Activated T-cell treated with anti-CD3 and anti-CD28 coated beads, Interleukin-2, amount 50 U/mL, for 1 hour (primary cell): ENCODE measurements around the gene DERL2.
"Not testable (repeated sequence)": the region's sequence is repeated elsewhere in the genome, so short reads cannot be mapped to it uniquely, and the experiment has no call there.

ENCODE experiments used
- DNase-seq: peaks from one replicate; pipeline ENCODE4 v3.0.0-alpha.2; 2020

DERL2 gene

GRCh38 chr17:5435781-5436315, 50.1 kb downstream of the DERL2 start:
- DNase-seq, result not testable (repeated sequence)

GRCh38 chr17:5434984-5435383, 51.0 kb downstream of the DERL2 start:
- DNase-seq, result no peak

DNA sequence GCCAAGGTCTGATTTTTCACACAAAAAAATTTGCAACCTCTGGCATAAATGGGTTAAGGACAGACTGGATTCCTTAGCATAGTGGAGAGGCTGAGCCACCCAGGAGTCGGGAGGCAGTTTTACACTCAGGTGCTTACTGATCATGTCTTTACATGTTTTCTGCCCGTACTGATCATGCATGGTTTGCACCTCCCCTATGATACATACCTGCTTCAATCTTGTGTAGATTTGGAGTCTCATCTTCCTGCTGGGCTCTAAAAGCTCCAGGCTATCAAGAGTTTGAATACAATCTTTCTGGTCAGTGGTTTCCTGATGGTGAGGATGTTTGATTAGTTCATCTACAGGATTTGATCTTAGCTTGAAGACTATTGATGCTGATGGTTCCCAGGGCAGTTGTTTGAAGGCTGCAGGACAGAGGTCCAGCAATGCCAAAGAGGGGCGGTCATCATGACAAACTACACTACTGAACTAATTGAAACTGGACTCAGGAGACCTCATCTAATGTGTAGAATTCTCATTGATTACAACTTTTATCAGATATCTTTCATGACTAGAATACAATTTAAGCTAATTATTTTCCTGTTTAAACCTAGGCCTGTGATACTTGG, 53.9 kb downstream of the DERL2 start:
- no peak for DNase-seq

GRCh38 chr17:5431234-5431633, 54.7 kb downstream of the DERL2 start:
- DNase-seq, result not testable (repeated sequence)

DNA sequence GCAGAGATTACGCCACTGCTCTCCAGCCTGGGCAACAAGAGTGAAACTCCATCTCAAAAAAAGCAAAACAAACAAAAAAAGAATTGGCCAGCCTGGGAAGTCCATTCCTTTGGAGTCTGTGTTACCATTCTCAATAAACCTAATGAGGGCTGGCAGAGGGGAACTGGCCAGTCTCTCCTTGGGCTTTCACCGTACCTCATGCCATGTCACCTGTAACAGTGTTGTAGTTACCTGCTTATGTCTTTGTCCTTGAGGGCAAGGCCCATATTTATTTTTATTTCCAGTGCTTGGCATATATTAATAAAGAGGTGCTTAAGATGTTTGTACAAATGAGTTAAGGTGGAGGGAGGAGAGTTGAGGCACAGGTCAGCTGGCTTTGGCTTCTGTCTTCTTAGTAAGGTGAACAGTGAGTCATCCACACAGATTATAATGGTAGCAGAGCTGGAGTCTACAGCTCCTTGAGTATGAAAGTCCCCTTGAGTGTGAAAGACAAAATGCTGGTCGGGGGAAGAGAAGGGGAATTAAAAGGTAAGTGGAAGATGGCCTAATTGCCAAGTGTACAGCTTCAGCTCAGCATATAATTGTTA, 55.5 kb downstream of the DERL2 start:
- no peak for DNase-seq

DNA sequence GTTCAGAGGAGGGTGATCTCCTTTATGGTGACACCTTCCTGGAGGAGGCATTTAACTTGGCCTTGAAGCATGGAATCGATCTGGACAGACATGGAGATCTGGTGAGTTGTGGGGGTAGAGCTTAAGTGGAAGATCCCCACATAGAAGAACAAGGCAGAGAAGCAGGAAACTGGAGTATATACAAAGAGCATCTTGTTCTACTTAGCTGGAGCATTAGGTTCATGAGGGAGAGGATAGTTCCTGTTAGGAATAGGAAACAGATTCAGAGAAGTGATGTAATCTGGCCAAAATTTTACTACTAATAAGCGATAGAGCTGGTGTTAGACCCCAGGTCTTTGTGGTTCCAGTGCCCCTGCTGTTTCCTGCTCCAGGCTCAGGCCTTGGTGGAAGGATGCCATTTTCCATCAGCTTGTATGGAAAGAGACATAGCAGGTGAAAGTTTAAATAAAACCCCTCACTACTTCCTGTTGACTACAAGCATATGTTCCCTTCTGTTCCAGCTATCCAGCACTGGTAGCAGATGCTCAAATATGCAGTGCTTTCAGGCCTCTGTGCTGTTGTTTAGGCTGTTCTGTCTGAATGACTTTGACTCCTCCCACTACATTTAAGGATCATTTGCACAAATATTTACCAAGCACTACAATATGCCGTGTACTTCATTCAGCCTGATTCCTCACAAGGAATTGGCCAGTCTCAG, 56.6 kb downstream of the DERL2 start:
- DNase-seq, result no peak

DNA sequence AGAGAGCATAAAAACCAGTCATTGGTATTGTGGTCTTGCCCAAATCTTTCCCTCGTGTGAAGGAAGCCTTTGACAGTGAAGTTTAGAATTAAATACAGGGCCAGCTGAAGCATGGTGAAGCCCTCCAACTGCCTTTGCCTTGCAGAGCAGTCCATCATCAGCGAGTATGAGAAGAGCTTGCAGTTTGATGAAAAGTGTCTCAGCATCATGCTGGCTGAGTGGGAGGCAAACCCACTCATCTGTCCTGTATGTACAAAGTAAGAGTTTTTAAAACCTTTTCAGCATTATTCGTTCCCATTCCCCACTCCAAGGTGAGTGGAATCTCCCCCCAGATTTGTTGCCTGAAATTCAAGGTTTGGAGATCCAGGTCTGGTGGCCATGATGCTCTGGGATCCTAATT, 60.2 kb downstream of the DERL2 start:
- DNase-seq, result no peak

GRCh38 chr17:5424909-5425308, 61.1 kb downstream of the DERL2 start:
- DNase-seq, result no peak

- no peak for DNase-seq
Measured at GRCh38 chr17:5422505-5422904, 63.5 kb downstream of the DERL2 start.
